ENCODE measurements around the gene TWNK. TPM values are rescaled to one million over a fixed set of nuclear protein-coding genes. Genes with fewer than 3 reads are reported as not detected.

The TWNK gene
- total RNA-seq, 1 experiment from 2014 or later = 13.8 TPM

DNA sequence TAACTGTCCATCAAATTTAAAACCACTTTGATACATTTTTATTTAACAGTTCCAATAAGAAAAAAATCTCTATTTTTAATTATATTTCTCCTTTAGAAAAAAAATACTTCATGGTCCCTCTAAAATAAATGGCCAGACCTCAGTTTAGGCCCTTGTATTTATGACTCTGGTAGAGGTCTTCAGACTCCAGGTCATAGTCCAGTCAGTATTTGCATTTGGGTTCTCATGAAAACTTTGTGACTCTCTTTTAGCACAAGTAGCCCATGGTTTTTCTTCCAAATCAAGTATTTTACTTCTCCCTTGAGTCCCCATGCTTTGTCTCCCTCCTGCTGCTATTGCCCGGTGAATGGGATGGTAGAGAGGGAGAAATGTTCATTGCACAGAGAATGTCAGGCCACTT is 23.5 kb upstream of the TWNK start:
- TF ChIP-seq, protein P1, sequence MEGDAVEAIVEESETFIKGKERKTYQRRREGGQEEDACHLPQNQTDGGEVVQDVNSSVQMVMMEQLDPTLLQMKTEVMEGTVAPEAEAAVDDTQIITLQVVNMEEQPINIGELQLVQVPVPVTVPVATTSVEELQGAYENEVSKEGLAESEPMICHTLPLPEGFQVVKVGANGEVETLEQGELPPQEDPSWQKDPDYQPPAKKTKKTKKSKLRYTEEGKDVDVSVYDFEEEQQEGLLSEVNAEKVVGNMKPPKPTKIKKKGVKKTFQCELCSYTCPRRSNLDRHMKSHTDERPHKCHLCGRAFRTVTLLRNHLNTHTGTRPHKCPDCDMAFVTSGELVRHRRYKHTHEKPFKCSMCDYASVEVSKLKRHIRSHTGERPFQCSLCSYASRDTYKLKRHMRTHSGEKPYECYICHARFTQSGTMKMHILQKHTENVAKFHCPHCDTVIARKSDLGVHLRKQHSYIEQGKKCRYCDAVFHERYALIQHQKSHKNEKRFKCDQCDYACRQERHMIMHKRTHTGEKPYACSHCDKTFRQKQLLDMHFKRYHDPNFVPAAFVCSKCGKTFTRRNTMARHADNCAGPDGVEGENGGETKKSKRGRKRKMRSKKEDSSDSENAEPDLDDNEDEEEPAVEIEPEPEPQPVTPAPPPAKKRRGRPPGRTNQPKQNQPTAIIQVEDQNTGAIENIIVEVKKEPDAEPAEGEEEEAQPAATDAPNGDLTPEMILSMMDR (IDR thresholded peaks at IDR 0.05; ENCODE audit: unreplicated experiment) = no peak
- no peak for DNase-seq
- CTCF ChIA-PET = no interaction called here
- no peaks in the 10 kb centered on the region for H3K27me3 Mint-ChIP-seq (ENCODE audit: unreplicated experiment)
- peaks cover 9% of the 10 kb centered on the region for H3K36me3 Mint-ChIP-seq (ENCODE audit: insufficient read depth, unreplicated experiment)
- H3K4me3 Mint-ChIP-seq (ENCODE audit: low read depth, unreplicated experiment) = no peak overlapping the region
- no peaks in the 10 kb centered on the region for H3K4me1 Mint-ChIP-seq (ENCODE audit: low read depth, unreplicated experiment)
- no TSS peak for BruUV-seq (replicated peaks)
- no peak overlapping the region for H3K27ac Mint-ChIP-seq (ENCODE audit: unreplicated experiment)
- no peaks in the 10 kb centered on the region for H3K9me3 Mint-ChIP-seq (ENCODE audit: low read depth, unreplicated experiment)
- intact Hi-C loops (cut with micrococcal nuclease; ENCODE audit: unreplicated experiment) = no loop called here

DNA sequence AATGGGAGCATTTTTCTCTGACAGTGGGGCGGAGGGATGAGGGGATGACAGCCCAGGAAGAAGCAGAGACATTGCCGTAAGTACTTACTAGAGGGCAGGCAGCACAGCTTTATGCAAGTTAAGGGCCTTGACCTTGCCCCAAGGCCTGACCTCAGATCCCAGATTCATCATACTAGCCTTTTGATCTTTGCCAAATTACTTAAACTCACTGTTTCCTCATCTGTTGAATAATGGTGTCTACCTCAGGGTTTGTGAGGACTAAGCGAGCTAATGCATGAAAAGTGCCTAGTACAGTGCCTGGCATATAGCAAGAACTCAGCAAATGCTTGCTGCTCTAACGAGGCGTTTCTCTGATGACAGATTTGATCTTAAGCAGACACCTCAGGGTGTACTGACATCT is 21.5 kb upstream of the TWNK start:
- CTCF ChIA-PET = no interaction called here
- TF ChIP-seq, protein P1 (IDR thresholded peaks at IDR 0.05; ENCODE audit: unreplicated experiment) = no peak
- no peaks in the 10 kb centered on the region for H3K27me3 Mint-ChIP-seq (ENCODE audit: unreplicated experiment)
- BruUV-seq (replicated peaks) = no TSS peak
- no peak overlapping the region for H3K27ac Mint-ChIP-seq (ENCODE audit: unreplicated experiment)
- H3K36me3 Mint-ChIP-seq (ENCODE audit: insufficient read depth, unreplicated experiment) = peaks cover 21% of the 10 kb centered on the region
- H3K4me3 Mint-ChIP-seq (ENCODE audit: low read depth, unreplicated experiment) = no peak overlapping the region
- intact Hi-C loops (cut with micrococcal nuclease; ENCODE audit: unreplicated experiment) = loop anchor here (5.0 kb wide), 1 partner anchor 46 kb away; no protein-coding TSS in a partner anchor
- DNase-seq = no peak
- H3K4me1 Mint-ChIP-seq (ENCODE audit: low read depth, unreplicated experiment) = peaks cover 6% of the 10 kb centered on the region
- no peaks in the 10 kb centered on the region for H3K9me3 Mint-ChIP-seq (ENCODE audit: low read depth, unreplicated experiment)

DNA sequence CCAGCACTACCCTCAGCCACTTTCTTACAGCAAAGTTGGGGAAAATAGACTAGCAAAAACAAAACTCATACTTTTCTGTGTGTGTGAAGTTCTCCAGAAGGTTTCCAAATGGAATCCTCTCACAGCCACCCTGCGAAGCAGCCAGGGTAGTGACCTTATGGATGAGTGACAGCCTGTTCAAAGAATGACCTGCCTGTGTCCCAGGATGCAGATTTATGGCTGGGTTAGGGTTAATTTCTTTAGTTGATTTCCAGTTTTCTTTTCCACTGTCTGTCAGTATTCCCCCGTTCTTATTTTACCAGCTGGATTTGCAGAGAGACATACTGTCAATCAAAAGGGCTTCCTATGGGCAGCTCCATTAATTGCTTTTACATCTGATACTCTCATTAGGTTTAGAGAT is 20.5 kb upstream of the TWNK start:
- Mint-ChIP-seq H3K4me1 (ENCODE audit: low read depth, unreplicated experiment) (peaks cover 16% of the 10 kb centered on the region), H3K4me3 (ENCODE audit: low read depth, unreplicated experiment) (no peak overlapping the region), H3K36me3 (ENCODE audit: insufficient read depth, unreplicated experiment) (peaks cover 24% of the 10 kb centered on the region), H3K27me3 (ENCODE audit: unreplicated experiment) (no peaks in the 10 kb centered on the region), H3K27ac (ENCODE audit: unreplicated experiment) (no peak overlapping the region), H3K9me3 (ENCODE audit: low read depth, unreplicated experiment) (no peaks in the 10 kb centered on the region)
- TF ChIP-seq, protein P1 (IDR thresholded peaks at IDR 0.05; ENCODE audit: unreplicated experiment) = no peak
- no TSS peak for BruUV-seq (replicated peaks)
- CTCF ChIA-PET = interaction anchor here (0.5 to 1.5 kb wide), 2 partner anchors 9 to 48 kb away, joined by 3 to 4 read pairs; no protein-coding TSS in a partner anchor
- DNase-seq = no peak
- intact Hi-C loops (cut with micrococcal nuclease; ENCODE audit: unreplicated experiment) = loop anchor here (5.0 kb wide), 1 partner anchor 45 kb away; no protein-coding TSS in a partner anchor

DNA sequence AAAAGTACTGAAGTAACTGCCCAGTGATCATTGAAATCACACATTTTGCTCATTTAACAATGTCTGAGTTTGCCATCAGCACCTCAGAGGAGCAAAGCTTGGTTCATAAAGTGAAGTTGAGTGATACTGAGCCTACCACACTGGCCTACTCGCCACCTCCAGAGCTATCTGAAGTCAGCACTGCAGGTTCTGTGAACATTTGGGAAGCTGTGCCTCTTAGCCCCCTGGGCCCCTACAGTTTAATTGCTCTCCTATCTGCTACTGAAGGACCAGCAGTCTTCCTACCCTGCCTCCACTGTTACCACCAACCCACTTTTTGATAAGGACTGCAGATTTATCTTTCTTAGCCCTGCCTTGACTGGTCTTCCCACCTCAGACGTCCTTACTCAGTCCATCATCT is 20.0 kb upstream of the TWNK start:
- peaks cover 19% of the 10 kb centered on the region for H3K4me1 Mint-ChIP-seq (ENCODE audit: low read depth, unreplicated experiment)
- H3K9me3 Mint-ChIP-seq (ENCODE audit: low read depth, unreplicated experiment) = no peaks in the 10 kb centered on the region
- DNase-seq = no peak
- peaks cover 24% of the 10 kb centered on the region for H3K36me3 Mint-ChIP-seq (ENCODE audit: insufficient read depth, unreplicated experiment)
- H3K27me3 Mint-ChIP-seq (ENCODE audit: unreplicated experiment) = no peaks in the 10 kb centered on the region
- no TSS peak for BruUV-seq (replicated peaks)
- TF ChIP-seq, protein P1 (IDR thresholded peaks at IDR 0.05; ENCODE audit: unreplicated experiment) = no peak
- H3K27ac Mint-ChIP-seq (ENCODE audit: unreplicated experiment) = no peak overlapping the region
- CTCF ChIA-PET = interaction anchor here (0.5 to 1.5 kb wide), 2 partner anchors 9 to 48 kb away, joined by 3 to 4 read pairs; no protein-coding TSS in a partner anchor
- intact Hi-C loops (cut with micrococcal nuclease; ENCODE audit: unreplicated experiment) = loop anchor here (5.0 kb wide), 1 partner anchor 45 kb away; no protein-coding TSS in a partner anchor
- H3K4me3 Mint-ChIP-seq (ENCODE audit: low read depth, unreplicated experiment) = no peak overlapping the region
